ENCODE data around the gene DNAJC9.

DNAJC9 gene

DNA sequence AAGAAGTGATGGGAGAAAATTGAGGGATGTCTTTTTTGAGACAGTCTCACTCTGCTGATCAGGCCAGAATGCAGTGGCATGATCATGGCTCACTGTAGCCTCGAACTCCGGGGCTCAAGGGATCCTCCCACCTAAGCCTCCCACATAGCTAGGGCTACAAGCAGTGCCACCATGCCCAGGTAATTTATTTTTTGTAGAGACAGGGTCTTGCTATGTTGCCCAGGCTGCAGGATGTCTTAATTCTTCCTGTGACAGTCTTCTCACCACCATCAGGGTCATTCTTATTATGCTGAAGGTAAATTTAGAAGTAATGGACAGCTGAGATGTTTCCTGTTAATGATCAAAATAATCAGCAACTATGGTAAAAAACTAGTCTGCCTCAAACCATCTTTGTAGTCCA, 7.1 kb downstream of the DNAJC9 start:
- DNase-seq (ENCODE audit: low read depth in 3 of 3, low spot score in 1 of 3) = no peak

DNA sequence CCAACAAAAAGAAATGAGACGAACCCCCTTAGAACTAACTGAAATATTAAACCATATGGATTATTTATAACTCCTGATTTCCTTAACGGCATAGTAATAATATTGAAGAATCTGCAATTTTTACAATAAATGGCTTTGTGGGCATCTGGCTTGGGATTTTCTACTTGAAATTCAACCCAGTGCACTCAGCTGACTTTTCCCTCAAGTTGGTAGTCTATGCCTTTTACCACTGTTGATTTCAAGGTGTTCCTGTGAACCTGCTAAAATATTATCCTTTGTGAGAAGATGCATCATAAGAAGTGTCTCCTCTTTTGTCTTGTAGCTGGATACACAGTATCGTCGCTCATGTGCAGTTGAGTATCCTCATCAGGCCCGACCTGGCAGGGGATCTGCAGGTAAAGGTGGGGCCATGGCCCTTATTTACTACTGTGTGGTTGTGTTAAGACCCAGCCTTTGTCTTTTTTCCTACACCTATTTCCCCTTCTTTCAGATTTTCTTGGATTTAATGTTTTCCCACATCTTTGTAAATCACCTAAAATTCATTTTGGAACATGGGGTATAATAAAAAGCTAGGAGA, 8.0 kb downstream of the DNAJC9 start:
- DNase-seq (ENCODE audit: low read depth in 3 of 3, low spot score in 1 of 3) = no peak

DNA sequence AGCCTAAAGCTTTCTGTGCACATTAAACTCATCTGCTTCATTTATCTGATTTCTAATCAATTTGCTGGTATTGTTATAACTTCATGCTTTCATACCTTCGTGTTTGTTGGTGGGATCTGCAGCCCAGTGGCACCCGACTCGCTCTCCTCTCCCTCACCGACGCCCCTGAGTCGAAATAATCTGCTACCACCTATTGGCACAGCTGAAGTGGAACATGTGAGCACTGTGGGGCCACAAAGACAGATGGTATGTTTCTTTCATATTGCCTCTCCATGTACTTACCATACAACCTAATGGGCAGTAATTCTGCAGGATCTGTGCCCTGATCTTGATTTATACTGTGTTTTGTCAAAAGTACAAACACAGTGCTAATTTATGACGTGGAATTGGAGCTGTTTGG, 12.4 kb downstream of the DNAJC9 start:
- DNase-seq (ENCODE audit: low read depth in 3 of 3, low spot score in 1 of 3) = no peak

DNA sequence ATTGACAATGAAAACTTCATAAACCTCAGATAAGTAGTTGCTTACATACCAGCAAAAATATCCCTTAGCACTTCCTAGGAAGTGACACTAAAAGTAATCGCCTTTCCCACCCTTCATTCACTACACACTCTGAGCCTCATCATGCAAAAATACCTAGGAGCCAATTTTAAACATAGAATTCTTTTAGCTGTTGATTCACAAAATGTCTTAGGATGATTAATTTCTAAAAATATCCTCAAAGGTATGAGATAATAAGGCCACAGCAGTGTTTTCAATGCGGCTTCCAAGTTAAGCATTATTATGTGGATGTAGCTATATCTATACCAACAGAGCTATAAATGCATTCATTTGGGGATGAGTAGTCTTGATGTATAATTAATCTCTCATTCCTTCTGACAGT, 13.2 kb downstream of the DNAJC9 start:
- DNase-seq (ENCODE audit: low read depth in 3 of 3, low spot score in 1 of 3) = no peak

DNA sequence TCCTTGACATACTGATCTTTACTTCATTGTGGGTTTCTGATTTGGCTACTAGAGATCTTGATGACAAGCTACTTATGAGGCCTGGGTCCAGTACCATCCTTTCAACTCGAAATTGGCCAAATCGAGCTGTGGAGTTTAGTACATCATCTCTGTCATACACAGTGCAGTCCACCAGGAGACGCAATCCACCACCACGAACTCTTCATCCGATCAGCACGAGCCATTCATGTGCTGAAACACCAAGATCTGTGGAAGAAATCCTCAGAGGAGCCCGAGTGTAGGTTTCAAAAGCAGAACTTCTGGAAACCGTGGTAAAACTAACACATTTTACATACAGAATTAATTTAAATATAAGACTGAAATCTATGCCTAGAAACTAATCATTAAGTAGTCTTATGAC, 14.2 kb downstream of the DNAJC9 start:
- no peak for DNase-seq (ENCODE audit: low read depth in 3 of 3, low spot score in 1 of 3)

DNA sequence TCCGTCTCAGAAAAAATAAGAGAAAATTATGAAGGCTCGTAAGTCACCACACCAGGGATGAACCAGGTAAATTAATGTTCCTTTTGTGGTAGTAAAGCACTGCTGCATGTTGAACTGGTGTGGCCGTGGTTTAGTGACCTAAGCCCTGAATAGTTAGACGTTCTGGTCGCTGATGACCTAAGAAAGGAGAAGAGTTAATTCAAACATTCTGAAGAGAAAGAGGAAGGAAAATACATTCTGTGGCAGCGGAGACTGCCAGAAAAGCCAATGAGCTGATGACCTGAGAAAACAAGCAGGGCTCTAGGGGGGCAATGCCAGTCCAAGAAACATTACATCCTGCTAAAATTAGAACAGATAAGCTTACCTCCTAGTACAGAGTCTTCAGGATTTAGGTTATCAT, 17.5 kb downstream of the DNAJC9 start:
- DNase-seq (ENCODE audit: low read depth in 3 of 3, low spot score in 1 of 3) = no peak

DNA sequence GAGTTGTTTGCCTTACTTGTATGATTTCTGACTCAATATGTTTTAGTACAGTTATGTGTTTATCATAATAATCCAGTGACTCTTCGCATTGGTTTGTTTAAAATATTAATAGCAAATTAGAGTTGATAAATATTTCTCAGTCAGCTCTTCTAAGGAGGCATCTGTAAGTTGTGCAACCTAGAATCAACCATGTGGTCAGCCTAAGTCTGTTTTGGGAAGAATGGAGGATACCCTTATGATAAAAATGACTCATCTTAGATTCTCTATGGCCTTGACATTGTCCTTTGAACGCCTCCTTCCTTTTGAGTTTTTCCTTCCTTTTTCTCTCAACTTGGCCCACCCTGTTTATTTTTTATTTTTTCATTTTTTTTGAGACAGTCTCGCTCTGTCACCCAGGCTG, 18.8 kb downstream of the DNAJC9 start:
- DNase-seq (ENCODE audit: low read depth in 3 of 3, low spot score in 1 of 3) = no peak

DNA sequence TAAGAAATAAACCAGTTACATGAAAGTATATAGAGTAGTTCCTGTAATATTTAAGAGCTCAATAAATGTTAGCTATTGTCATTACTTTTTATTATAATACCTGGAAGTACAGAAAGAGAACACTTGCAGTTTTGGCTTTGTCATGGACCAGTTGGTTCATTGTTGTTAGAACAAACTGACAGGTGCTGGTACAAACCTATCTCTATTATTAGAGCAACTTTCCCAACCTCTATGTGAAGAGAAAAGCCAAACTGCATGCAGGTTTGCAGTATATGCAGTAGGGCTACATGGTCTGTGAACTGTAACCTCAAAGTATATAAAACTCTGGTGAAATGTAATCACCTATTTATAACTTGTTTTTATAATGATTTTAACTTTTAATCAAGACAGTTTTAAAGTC, 20.4 kb downstream of the DNAJC9 start:
- DNase-seq (ENCODE audit: low read depth in 3 of 3, low spot score in 1 of 3) = no peak

DNA sequence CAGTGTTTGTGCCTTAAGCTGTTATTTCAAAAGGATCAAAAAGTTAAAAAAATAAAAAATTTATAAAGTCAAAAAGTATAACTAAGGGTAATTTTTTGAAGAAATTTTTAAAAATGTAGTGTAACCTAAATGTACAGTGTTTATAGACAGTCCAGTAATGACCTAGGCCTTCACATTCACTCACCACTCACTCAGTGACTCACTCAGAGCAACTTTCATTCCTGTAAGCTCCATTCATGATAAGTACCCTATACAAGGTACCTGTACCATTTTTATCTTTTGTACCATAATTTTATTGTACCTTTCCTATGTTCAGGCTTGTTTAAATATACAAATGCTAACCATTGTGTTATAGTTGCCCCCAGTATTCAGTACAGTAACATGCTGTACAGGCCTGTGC, 21.5 kb downstream of the DNAJC9 start:
- no peak for DNase-seq (ENCODE audit: low read depth in 3 of 3, low spot score in 1 of 3)

DNA sequence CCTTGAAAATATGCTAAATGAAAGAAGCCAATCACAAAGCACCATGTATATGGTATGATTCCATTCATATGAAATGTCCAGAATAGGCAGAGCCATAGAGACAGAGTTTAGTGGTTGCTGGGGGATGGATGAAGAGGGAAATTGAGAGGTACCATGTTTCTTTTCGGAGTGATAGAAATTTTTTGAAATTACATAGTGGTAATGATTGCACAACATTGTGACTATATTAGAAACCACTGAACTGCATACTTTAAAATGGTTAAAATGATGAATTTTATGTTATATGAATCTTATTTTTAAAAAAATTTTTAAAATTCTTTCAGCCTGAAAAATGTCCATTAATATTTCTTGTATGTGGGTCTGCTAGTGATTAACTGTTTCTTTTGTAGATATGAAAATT, 26.1 kb downstream of the DNAJC9 start:
- no peak for DNase-seq (ENCODE audit: low read depth in 3 of 3, low spot score in 1 of 3)

DNA sequence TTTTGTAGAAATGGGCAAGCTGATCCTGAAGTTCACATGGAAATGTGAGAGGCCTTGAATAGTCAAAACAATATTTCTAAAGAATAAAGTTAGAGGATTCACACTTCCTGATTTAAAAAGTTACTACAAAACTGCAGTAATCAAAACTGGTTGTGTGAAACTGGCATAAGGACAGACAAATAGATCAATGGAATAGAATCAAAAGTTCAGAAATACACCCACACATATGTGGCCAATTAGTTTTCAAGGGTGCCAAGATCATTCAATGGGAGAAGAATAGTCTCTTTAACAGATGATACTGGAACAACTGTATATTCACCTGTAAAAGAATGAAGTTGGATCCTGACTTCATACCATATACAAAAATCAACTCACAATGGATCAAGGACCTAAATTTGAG, 27.7 kb downstream of the DNAJC9 start:
- DNase-seq (ENCODE audit: low read depth in 3 of 3, low spot score in 1 of 3) = no peak

DNA sequence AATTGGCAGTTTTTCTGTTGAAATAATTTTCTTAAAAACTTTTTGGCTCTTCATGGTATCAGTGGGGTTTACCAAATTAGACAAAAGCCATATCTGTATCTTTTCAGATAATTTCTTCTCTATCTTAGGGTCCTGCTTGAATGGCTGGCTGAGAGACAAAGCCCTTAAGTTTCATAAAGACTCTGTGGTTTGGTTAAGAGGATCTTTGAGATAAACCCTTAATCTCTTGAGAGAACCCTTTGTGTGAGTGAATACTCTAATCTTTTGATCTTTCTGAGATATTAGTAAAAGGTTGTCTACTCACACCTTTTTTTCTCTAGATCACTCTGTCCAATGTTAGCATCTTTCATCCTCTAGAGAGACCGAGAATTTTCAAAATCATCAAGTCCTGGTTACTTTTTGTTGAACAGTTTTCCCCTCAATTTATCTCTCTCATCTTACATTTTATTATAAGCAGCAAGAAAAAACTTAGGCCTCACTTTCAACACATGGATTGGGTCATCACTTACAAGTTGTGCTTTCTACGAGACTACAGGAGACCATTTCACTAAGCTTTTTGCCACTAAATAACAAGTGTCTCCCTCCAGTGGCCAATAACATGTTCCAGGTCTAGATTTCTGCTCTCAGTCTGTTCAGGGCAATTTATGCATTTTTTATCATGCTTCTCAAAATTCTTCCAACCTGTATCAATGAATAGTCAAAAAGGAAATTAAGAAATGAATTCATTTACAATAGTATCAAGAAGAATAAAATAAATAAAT, 28.4 kb downstream of the DNAJC9 start:
- no peak for DNase-seq (ENCODE audit: low read depth in 3 of 3, low spot score in 1 of 3)

DNA sequence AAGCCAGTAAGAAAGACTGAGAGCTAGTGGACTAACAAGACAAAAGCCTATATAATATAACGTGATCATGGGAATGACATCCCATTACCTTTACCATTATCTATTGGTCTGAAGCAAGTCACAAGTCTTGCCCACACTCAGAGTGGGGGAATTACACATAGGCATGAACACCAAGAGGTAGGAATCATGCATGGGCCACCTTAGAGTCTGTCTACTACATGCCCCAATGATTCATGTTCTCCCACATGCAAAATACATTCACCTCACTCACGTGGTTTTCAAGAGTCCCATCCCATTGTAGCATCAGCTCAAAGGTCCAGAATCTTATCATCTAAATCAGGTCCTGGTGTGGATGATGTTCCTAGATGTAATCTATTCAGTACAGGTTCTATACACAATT, 29.4 kb downstream of the DNAJC9 start:
- DNase-seq (ENCODE audit: low read depth in 3 of 3, low spot score in 1 of 3) = no peak

DNA sequence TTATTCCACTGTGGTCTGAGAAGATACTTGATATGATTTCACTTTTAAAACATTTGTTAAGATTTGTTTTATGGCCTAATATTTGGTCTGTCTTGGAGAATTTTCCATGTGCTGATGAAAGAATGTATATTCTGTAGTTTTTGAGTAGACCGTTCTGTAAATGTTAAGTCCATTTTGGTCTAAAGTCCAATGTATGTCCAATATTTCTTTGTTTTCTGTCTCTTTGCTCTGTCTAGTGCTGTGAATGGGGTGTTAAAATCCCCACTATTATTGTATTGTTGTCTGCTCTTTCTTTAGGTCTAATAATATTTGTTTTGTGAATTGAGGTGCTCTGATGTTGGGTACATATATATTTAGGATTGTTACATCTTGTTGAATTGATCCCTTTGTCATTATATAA, 31.3 kb downstream of the DNAJC9 start:
- no peak for DNase-seq (ENCODE audit: low read depth in 3 of 3, low spot score in 1 of 3)

DNA sequence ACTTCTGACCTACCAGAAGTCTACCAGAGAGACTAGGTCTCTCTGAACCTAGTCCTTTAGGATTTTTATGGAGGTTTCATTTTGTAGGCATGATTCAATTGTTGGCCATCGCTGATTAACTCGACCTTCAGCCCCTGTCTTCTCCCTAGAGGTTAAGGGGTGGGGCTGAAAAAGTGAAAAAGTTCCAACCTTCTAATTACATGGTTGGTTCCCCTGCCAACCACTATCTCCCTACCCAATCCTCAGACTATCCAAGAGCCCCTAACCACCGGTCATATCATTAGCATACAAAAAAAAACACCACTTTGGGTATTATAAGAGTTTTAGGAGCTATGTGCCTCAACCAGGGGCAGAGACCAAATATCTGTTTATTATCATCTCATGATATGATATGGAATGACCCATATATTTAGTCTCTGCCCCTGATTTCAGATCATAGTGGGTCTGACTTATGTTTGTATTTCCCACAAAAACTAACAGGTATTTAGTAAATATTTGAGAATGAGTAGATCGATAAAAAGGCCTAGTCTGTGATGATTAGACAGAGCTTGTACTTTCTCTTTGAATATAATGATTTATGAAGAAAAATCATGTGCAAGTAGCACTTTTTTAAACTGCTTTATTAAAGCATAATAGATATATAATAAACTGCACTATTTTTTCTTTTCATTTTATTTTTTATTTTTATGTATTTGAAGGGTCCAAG, 35.8 kb downstream of the DNAJC9 start:
- DNase-seq (ENCODE audit: low read depth in 3 of 3, low spot score in 1 of 3) = no peak

DNA sequence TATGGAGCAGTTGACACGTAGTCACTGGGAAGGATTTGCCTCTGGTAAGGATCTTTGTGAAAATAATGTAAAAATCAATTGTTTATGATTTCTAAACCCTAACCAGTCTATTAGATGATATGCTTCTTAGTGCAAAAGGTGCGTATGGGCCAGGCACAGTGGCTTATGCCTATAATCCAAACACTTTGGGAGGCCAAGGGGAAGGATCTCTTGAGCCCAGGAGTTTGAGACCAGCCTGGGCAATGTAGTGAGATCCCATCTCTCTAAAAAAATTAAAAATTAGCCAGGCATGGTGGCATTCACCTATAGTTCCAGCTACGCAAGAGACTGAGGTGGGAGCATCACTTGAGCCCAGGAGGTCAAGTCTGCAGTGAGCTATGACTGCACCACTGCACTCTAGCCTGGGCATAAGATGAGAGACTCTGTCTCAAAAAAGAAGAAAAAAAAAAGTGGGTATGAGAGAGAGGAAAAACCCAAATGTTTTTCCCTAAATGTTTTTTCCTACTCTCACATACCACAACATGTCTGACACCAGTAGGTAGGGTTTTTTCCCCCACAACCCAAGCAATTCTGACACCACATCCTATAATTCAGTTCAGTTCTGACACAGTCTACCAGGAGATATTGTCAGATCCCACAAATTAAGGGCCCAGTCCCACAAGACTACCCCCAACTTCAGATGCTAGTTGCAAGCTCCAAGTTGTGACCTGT, 36.5 kb downstream of the DNAJC9 start:
- no peak for DNase-seq (ENCODE audit: low read depth in 3 of 3, low spot score in 1 of 3)

DNA sequence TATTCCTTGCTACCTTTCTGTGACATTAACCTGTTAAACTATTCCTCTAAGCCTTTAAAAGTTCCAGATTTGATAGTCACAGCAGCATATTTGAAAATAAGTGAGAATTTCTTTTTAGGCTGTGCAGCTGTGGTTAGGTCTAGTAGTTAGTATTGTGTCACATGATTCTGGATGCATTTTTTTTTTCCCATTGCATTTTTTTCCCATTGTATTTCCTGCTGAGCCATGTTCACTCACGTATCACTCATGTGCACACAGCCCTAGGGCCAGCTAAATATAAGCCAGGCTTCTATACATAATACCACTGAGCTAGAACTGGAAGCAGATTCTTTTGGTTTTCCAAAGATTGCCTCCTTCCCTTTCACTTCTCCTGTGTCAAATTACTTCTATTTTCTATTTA, 37.4 kb downstream of the DNAJC9 start:
- no peak for DNase-seq (ENCODE audit: low read depth in 3 of 3, low spot score in 1 of 3)

DNA sequence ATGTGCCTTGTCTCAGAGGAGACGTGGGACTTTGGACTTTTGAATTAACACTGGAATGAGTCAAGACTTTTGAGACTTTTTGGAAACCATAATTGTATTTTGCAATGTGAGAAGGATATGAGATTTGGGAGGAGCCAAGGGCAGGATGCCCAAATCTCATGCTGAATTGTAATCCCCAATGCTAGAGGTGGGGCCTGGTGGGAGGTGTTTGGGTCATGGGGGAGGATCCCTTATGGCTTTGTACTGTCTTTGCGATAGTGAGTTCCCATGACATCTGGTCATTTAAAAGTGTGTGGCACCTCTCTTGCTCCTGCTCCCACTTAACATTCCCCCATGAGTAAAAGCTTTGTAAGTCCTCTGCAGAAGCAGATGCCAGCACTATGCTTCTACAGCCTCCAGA, 39.2 kb downstream of the DNAJC9 start:
- no peak for DNase-seq (ENCODE audit: low read depth in 3 of 3, low spot score in 1 of 3)

DNA sequence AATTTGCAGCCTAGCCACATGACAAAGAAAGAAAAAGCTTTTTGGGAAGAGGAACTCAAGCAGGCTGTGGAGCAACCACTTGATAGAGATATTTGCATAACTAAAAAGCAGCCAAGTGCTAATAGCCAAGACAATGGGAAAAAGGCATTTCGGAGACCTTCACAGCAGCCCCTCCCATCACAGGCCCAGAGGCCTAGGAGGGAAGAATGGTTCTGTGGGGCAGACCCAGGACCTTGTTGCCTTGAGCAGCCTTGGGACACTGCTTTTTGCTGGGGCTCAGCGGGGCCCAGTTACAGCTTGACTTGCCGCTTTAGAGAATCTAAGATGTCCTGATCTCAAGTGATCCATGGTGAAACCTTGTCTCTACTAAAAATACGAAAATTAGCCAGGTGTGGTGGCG, 40.7 kb downstream of the DNAJC9 start:
- no peak for DNase-seq (ENCODE audit: low read depth in 3 of 3, low spot score in 1 of 3)

DNA sequence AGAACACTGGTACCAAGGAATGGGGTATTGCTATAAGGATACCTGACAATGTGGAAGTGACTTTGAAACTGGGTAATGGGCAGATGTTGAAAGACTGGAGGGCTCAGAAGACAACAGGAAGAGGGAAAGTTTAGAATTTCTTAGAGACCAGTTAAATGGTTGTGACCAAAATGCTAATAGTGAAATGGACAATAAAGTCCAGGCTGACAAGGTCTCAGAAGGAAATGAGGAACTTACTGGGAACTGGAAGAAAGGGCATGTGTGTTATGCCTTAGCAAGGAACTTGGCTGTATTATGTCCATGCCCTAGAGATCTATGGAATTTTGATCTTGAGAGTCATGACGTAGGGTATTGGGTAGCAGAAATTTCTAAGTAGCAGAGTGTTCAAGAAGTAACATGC, 41.2 kb downstream of the DNAJC9 start:
- no peak for DNase-seq (ENCODE audit: low read depth in 3 of 3, low spot score in 1 of 3)

DNA sequence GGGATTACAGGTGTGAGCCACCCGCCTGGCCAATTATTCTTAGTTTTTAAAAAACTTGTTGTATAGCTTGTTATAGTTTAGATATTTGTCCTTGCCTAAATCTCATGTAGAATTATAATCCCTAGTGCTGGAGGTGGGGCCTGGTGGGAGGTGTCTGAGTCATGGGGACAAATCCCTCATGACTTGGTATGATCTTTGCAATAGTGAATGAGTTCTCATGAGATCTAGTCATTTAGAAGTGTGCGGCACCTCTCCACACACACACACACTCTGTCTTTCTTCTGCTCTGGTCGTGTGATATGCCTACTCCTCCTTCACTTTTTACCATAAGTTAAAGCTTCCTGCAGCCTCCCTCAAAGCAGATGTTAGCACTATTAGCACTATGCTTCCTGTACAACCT, 42.0 kb downstream of the DNAJC9 start:
- no peak for DNase-seq (ENCODE audit: low read depth in 3 of 3, low spot score in 1 of 3)

Data from stimulated activated CD4-positive, alpha-beta T cell treated with anti-CD3 and anti-CD28 coated beads, TNF-alpha, amount 100 ng/mL, for 1 hour (primary cell).